Retina (tissue), 1 donor: ENCODE results near the gene SLC11A1.
A peak's percentile ranks its signal among the peaks of the same experiment; 100 is the strongest.

Experiments
- DNase-seq: peaks from one replicate; pipeline ENCODE4 v3.0.0-alpha.2; 2016

Gene SLC11A1

DNA sequence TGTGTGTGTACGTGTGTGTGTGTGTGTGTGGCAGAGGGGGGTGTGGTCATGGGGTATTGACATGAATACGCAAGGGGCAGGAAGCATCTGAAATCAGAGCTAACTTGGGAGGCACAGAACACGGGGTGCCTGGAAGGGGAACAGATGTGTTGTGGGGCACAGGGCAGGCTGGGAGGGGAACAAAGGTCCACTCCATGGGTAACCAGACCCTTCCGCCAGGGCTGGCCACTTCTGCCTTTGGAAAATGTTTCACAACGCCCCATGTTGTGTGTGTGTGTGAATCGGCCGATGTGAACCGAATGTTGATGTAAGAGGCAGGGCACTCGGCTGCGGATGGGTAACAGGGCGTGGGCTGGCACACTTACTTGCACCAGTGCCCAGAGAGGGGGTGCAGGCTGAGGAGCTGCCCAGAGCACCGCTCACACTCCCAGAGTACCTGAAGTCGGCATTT lies at the start of gene SLC11A1:
SLC11A1 (plus strand) TSS at position 358 of the 451 bp plus-strand sequence. CDS start 96 bp downstream, outside the sequence.
- no peak for DNase-seq

DNA sequence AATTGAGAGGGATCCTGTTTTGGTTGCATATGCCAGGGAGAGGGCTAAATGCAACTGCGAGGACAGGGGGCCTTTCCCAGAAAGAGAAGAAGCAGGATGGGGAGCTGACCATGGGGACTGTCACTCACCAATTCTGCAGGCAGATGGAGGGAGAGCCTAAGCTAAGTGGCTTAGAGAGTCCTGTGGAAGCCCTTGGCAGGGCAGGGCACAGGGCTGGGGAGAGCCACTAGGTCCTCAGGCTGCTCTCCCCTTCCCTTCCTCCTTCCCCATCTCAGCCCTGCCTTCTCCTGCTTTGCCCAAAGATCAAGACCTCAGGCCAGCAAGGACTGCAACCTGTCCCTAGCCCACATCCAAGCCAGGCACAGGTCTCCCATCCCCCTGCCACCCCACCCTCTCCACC lies 49.8 kb upstream of the SLC11A1 start:
- DNase-seq: no peak

DNA sequence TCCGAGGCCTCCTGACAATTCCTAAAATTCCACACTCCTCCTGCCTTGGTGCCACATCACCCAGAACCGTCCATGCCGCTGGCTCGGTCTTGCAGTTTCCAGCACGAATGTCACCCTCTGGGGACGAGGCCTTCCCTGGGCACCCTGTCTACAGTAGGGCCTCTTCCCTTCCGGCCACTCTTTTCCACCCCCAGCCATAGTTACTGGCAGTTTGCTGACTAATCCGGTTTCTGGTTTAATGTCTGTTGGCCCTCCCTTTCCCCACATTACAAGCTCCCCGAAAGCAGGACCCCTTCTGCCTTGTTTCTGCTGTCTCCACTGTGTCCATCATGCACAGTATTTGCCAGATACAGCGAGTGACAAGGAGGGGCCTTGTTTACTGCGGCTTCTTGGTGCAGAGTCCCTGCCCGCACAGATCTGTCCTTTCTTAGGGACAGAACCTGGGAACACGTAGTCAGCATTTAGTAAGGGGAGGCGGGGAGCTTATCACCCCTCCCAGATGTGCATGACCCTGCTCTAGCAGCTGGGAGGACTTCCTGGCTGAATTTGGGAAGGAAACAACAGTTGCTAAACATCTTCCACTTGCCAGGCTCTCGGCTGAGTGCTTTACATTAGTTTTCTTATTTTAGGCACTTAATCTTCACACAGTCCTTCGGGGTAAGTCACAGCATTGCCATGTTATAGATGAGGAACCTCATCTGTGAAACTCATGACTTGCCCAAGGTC lies 49.0 kb upstream of the SLC11A1 start:
- DNase-seq: no peak

GRCh38 chr2:218334531-218334930 lies 47.5 kb upstream of the SLC11A1 start:
- DNase-seq: no peak

GRCh38 chr2:218340656-218341055 lies 41.4 kb upstream of the SLC11A1 start:
- no peak for DNase-seq

DNA sequence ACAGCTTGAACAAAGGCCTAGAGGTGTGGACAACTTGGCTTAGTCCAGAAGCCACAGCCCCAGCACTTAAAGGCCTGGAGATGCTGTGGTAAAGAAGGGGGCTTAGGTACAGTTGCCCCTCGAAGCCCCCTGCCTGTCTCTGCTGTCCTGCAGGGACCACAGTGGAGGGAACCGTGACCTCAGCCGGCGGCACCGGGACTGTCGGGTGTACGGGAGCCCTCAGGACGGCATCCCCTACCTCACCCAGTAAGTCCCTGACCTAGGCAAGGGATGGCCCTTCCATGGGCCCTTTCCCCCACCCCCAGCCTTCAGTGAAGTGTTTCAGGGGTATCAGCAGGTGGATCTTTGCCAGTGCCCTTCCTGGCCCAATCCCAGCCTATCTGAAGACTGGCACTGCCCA lies 40.7 kb upstream of the SLC11A1 start:
- no peak for DNase-seq

DNA sequence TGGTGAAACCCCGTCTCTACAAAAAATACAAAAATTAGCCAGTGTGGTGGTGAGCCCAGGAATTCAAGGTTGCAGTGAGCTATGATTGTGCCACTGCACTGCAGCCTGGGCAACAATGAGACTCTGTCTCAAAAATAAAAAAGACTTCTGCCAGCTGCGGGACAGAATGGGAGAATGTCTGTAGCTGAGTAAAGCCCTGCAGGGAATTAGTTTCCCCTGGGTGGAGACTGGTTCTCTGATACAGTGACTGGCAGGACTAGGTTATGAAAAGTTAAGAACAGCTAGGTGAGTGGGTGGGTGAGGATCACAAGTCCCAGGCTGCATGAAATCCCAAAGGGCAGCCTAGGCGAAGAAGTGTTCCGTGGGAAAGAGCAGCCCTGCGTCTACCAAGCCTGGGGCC lies 39.2 kb upstream of the SLC11A1 start:
- DNase-seq: no peak

- DNase-seq: no peak
Measured at GRCh38 chr2:218343591-218343990, 38.5 kb upstream of the SLC11A1 start.

- no peak for DNase-seq
Measured at GRCh38 chr2:218344090-218344754, 37.9 kb upstream of the SLC11A1 start.

- DNase-seq: no peak
Measured at GRCh38 chr2:218344755-218345417, 37.2 kb upstream of the SLC11A1 start.

GRCh38 chr2:218345491-218346236 lies 36.4 kb upstream of the SLC11A1 start:
- no peak for DNase-seq

GRCh38 chr2:218347172-218347571 lies 34.9 kb upstream of the SLC11A1 start:
- DNase-seq: no peak

DNA sequence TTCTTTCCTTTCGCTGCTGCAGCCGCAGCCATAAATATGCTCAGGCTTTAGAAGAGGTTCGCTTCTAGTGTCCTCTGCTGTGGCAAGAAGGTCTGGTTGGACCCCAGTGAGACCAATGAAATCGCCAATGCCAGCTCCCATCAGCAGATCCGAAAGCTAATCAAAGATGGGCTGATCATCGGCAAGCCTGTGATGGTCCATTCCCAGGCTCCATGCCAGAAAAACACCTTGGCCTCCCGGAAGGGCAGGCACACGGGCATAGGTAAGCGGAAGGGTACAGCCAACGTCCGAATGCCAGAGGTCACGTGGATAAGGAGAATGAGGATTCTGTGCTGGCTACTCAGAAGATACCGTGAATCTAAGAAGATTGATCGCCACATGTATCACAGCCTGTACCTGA lies 28.0 kb upstream of the SLC11A1 start:
- DNase-seq: no peak

GRCh38 chr2:218354850-218355443 lies 27.1 kb upstream of the SLC11A1 start:
- no peak for DNase-seq

DNA sequence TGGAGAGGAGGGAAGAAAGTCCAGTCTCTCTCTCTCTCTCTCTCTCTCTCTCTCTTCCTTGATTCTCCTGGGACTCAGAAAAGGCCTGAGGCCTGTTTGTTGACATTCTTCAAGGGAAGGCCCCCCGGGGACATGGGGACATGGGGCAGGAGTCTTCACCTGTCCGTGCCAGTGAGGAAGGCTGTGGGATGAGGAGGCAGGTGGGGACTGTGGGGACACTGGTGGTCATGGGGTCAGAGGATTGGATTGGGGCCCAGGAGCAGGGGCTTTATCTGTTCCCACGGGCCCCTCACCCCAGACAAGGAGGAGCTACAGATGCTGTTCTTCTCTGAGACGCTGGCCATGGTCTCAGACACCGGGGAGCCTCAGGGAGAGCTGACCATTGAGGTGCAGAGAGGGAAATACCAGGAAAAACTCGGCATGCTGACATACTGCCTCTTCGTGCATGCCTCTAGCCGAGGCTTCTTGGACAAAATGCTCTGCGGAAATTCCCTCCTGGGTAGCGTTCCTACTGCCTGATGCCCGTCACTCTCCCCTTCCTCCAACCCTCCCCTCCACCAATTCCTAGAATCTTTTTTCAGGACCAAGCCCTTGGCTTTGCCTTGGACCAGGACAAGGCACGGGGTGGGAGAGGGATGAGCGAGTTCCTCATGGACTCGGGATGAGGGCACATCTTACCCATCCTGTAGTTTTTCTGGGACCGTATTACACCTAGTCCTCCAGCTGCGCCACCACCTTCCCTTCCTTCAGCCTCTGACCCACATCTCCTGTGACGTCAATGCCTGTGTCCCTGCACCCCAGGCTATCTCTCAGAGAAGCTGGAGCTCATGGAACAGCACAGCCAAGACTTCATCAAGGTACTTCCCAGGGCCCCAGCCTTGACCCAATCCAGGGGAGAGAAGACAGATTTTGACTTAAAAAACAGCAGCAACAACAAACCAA lies 24.6 kb upstream of the SLC11A1 start:
- DNase-seq: peak; percentile 31

GRCh38 chr2:218360453-218360852 lies 21.6 kb upstream of the SLC11A1 start:
- DNase-seq: no peak

GRCh38 chr2:218362606-218363005 lies 19.5 kb upstream of the SLC11A1 start:
- no peak for DNase-seq

DNA sequence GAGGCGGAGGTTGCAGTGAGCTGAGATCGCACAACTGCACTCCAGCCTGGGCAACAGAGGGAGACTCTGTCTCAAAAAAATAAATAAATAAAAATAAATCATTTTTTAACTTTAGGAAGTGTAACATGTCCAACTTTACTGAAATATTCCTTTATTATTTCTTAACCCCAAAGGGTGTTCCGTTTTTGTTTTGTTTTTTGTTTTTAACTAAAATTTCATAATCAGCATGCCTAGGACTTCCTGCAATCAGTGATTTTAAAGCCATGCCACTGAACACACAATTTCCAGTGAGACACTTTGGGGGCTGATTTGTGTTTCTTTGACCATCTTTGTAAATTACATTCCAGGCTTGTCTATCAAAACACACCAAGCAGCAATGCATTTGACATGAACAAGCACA lies 18.3 kb upstream of the SLC11A1 start:
- DNase-seq: no peak

DNA sequence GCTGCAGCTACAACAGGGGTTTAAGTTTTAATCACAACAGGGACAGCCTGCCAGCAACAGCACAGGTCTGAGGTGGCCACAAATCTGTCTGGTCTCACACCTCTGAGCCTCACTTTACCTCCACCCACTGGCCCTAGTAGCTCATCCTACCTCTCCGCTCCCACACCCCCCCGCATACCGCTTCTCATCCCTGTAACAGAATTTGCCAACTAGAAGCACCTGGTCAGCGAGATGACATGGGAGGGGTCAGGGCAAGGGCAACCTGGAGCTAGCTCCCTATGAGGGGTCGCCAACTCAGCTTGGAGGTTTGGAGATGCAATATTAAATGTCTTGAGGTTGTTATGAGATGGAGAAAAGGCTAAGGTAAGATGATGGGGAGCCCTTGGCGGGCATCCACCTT lies 17.9 kb upstream of the SLC11A1 start:
- no peak for DNase-seq

- DNase-seq: no peak
Measured at GRCh38 chr2:218366621-218367414, 15.3 kb upstream of the SLC11A1 start.
